H1 (cell line): Measurements from ENCODE around the gene RYR3. TPM values are rescaled to one million over a fixed set of nuclear protein-coding genes. Genes with fewer than 3 reads are reported as not detected.

Source experiments
- CTCF ChIA-PET: fragments of 300-600 bp; sonication (Branson Sonifier 250); formaldehyde crosslinking; loops from one replicate; lab custom pipeline; 2021; ENCODE audit not compliant: partially characterized antibody; lab: Charles Lee
- POLR2A ChIA-PET: fragments of 300-600 bp; sonication (Branson Sonifier 250); formaldehyde crosslinking; loops from one replicate; lab custom pipeline; 2021; ENCODE audit warnings: inconsistent platforms; ENCODE audit not compliant: partially characterized antibody; lab: Charles Lee
- DNase-seq, 2 experiments: peaks; one replicate each; pipeline versions ENCODE4 v3.0.0 to v3.0.0-alpha.2; 2010 to 2022; ENCODE audit warnings: low spot score in 2 of 2, low read depth in 1 of 2, mixed read lengths in 1 of 2
- FAIRE-seq: peaks from 2 replicates; lab custom pipeline; 2011; peaks lifted over from hg19 to GRCh38; lab: Jason Lieb, UNC
- H2AFZ ChIP-seq: 2 replicates; pipeline ENCODE4 v1.8.1; 2012; ENCODE audit warnings: low read length, inconsistent platforms
- H2AK5ac ChIP-seq: 2 replicates; pipeline ENCODE4 v1.6.1; 2013; ENCODE audit warnings: low read depth, low read length
- H2BK120ac ChIP-seq: replicated peaks from 2 replicates; pipeline ENCODE3; 2013; ENCODE audit warnings: low read depth, low read length, inconsistent platforms
- H2BK12ac ChIP-seq: 2 replicates; pipeline ENCODE4 v1.6.1; 2013; ENCODE audit warnings: low read depth, low read length
- H2BK15ac ChIP-seq: 2 replicates; pipeline ENCODE4 v1.6.1; 2013; ENCODE audit warnings: low read length
- H2BK20ac ChIP-seq: 2 replicates; pipeline ENCODE4 v1.6.1; 2013; ENCODE audit warnings: low read length
- H2BK5ac ChIP-seq: 2 replicates; pipeline ENCODE4 v1.6.1; 2013; ENCODE audit warnings: low read depth, low read length
- H3K14ac ChIP-seq: 2 replicates; pipeline ENCODE4 v1.6.1; 2013; ENCODE audit warnings: inconsistent platforms; ENCODE audit not compliant: insufficient read length
- H3K18ac ChIP-seq: 2 replicates; pipeline ENCODE4 v1.6.1; 2013; ENCODE audit warnings: low read length; ENCODE audit errors: extremely low read depth
- H3K23ac ChIP-seq: 2 replicates; pipeline ENCODE4 v1.6.1; 2013; ENCODE audit warnings: inconsistent platforms; ENCODE audit not compliant: insufficient read length
- H3K23me2 ChIP-seq: 2 replicates; pipeline ENCODE4 v1.6.1; 2013; ENCODE audit warnings: low read depth, low read length
- H3K27ac ChIP-seq: 2 replicates; pipeline ENCODE4 v1.6.1; 2011; ENCODE audit warnings: low read depth, low read length, inconsistent platforms
- H3K27me3 ChIP-seq, 4 experiments: replicated peaks in 1 of 4; 1 replicate in 1 of 4; 2 replicates in 3 of 4; pipeline versions ENCODE4 v1.6.1 to v1.8.1; 2011 to 2013; ENCODE audit warnings: low read length in 3 of 4, mild to moderate bottlenecking in 3 of 4, inconsistent platforms in 2 of 4, mixed read lengths in 2 of 4, moderate library complexity in 1 of 4; ENCODE audit not compliant: control insufficient read depth in 3 of 4, insufficient read depth in 3 of 4; ENCODE audit errors: extremely low read depth in 1 of 4
- H3K36me3 ChIP-seq, 4 experiments: 2 replicates each; pipeline versions ENCODE4 v1.6.1 to v1.8.1; 2011 to 2013; ENCODE audit warnings: mild to moderate bottlenecking in 4 of 4, low read length in 3 of 4, moderate library complexity in 2 of 4, control low read depth in 1 of 4, inconsistent platforms in 1 of 4; ENCODE audit not compliant: insufficient read depth in 4 of 4, control insufficient read depth in 2 of 4
- H3K4ac ChIP-seq: replicated peaks from 2 replicates; pipeline ENCODE3; 2013; ENCODE audit warnings: low read length, low read depth, mixed read lengths, inconsistent platforms; ENCODE audit not compliant: insufficient read length
- H3K4me1 ChIP-seq, 4 experiments: replicated peaks in 1 of 4; 1 replicate in 1 of 4; 2 replicates in 3 of 4; pipeline versions ENCODE4 v1.6.1 to v1.8.1; 2011 to 2013; ENCODE audit warnings: low read length in 3 of 4, inconsistent platforms in 2 of 4, mixed read lengths in 1 of 4; ENCODE audit not compliant: insufficient read depth in 4 of 4, control insufficient read depth in 3 of 4
- H3K4me2 ChIP-seq, 2 experiments: 2 replicates each; pipeline versions ENCODE4 v1.6.1 to v1.8.1; 2011 to 2013; ENCODE audit warnings: low read depth in 2 of 2, low read length in 2 of 2, control low read depth in 1 of 2, inconsistent platforms in 1 of 2, mild to moderate bottlenecking in 1 of 2; ENCODE audit not compliant: insufficient read depth in 1 of 2
- H3K4me3 ChIP-seq, 4 experiments: fragments of 200-600, 300-600 bp in 1 of 4; sonication (generic), shearing (Covaris generic), sonication (Bioruptor Twin) in 1 of 4; 2 replicates each; pipeline versions ENCODE4 v1.5.1 to v1.8.1; 2011 to 2016; ENCODE audit warnings: low read length in 4 of 4, low read depth in 3 of 4, control low read depth in 2 of 4, inconsistent platforms in 2 of 4, mild to moderate bottlenecking in 2 of 4, mixed read lengths in 1 of 4, moderate library complexity in 1 of 4; ENCODE audit not compliant: insufficient read depth in 2 of 4; ENCODE audit errors: extremely low read depth in 1 of 4
- H3K56ac ChIP-seq: replicated peaks from 2 replicates; pipeline ENCODE3; 2013; ENCODE audit warnings: low read depth, mild to moderate bottlenecking, mixed read lengths, low read length, inconsistent platforms; ENCODE audit not compliant: insufficient read length
- H3K79me1 ChIP-seq: 2 replicates; pipeline ENCODE4 v1.6.1; 2013; ENCODE audit warnings: low read depth, low read length, control low read depth
- H3K79me2 ChIP-seq, 2 experiments: 2 replicates each; pipeline versions ENCODE4 v1.6.1 to v1.8.1; 2012 to 2013; ENCODE audit warnings: low read length in 2 of 2, mild to moderate bottlenecking in 2 of 2, inconsistent platforms in 1 of 2; ENCODE audit not compliant: insufficient read depth in 2 of 2, control insufficient read depth in 1 of 2
- H3K9ac ChIP-seq, 4 experiments: replicated peaks in 1 of 4; 1 replicate in 1 of 4; 2 replicates in 3 of 4; pipeline versions ENCODE4 v1.6.1 to v1.8.1; 2011 to 2013; ENCODE audit warnings: low read depth in 3 of 4, low read length in 3 of 4, control low read depth in 2 of 4, mild to moderate bottlenecking in 2 of 4, moderate library complexity in 2 of 4, inconsistent platforms in 1 of 4; ENCODE audit errors: extremely low read depth in 1 of 4
- H3K9me3 ChIP-seq, 2 experiments: 2 replicates each; pipeline versions ENCODE4 v1.6.1 to v1.8.1; 2012 to 2013; ENCODE audit warnings: mild to moderate bottlenecking in 2 of 2, moderate library complexity in 2 of 2, control low read depth in 1 of 2, inconsistent platforms in 1 of 2, low read depth in 1 of 2, low read length in 1 of 2, mixed read lengths in 1 of 2; ENCODE audit not compliant: insufficient read depth in 2 of 2
- H4K20me1 ChIP-seq, 2 experiments: replicated peaks in 1 of 2; 2 replicates each; pipeline versions ENCODE3 to v1.8.1; 2011 to 2013; ENCODE audit warnings: inconsistent platforms in 2 of 2, low read length in 2 of 2, mild to moderate bottlenecking in 1 of 2; ENCODE audit not compliant: insufficient read depth in 2 of 2, control insufficient read depth in 1 of 2
- H4K5ac ChIP-seq: 2 replicates; pipeline ENCODE4 v1.6.1; 2013; ENCODE audit warnings: low read length, low read depth, mixed read lengths, inconsistent platforms; ENCODE audit not compliant: insufficient read length
- H4K8ac ChIP-seq: 2 replicates; pipeline ENCODE4 v1.8.0; 2013; ENCODE audit warnings: mild to moderate bottlenecking, moderate library complexity, low read length, inconsistent platforms; ENCODE audit not compliant: insufficient read depth; ENCODE audit errors: extremely low read depth
- H4K91ac ChIP-seq: replicated peaks from 2 replicates; pipeline ENCODE3; 2013; ENCODE audit warnings: low read length, mixed read lengths, inconsistent platforms; ENCODE audit not compliant: insufficient read length
- CEBPB ChIP-seq: IDR thresholded peaks from 2 replicates; pipeline ENCODE4 v1.6.1; 2012; ENCODE audit warnings: low read depth, low read length
- E2F6 ChIP-seq: IDR thresholded peaks from 2 replicates; pipeline ENCODE4 v1.6.1; 2012; ENCODE audit warnings: inconsistent platforms
- JUN ChIP-seq: IDR thresholded peaks from 2 replicates; pipeline ENCODE4 v1.6.1; 2011; ENCODE audit warnings: low read depth, mild to moderate bottlenecking, improper control_type of control experiment, low read length
- KDM1A ChIP-seq: fragments of 200-600, 300-600 bp; sonication (generic); IDR thresholded peaks from 2 replicates; pipeline ENCODE4 v1.7.1; 2016; ENCODE audit warnings: mild to moderate bottlenecking, low read length, borderline replicate concordance
- POLR2A ChIP-seq, 2 experiments: IDR thresholded peaks; 1 replicate in 1 of 2; 2 replicates in 1 of 2; pipeline ENCODE4 v1.6.1; 2011; ENCODE audit warnings: low read depth in 2 of 2, low read length in 2 of 2, mild to moderate bottlenecking in 2 of 2; ENCODE audit errors: control extremely low read depth in 1 of 2
- POLR2AphosphoS5 ChIP-seq: IDR thresholded peaks from 2 replicates; pipeline ENCODE4 v1.6.1; 2011; ENCODE audit warnings: low read depth, low read length
- RAD21 ChIP-seq, 2 experiments: IDR thresholded peaks in 1 of 2; conservative IDR thresholded peaks in 1 of 2; 2 replicates each; pipeline ENCODE4 v1.6.1; 2011; ENCODE audit warnings: low read depth in 2 of 2, low read length in 2 of 2, improper control_type of control experiment in 1 of 2, inconsistent platforms in 1 of 2, mild to moderate bottlenecking in 1 of 2, moderate library complexity in 1 of 2
- SIRT6 ChIP-seq: IDR thresholded peaks from one replicate; pipeline ENCODE4 v1.7.1; 2012; ENCODE audit warnings: low read length, inconsistent platforms
- SIX5 ChIP-seq: IDR thresholded peaks from 2 replicates; pipeline ENCODE4 v1.6.1; 2011; ENCODE audit warnings: mild to moderate bottlenecking, low read depth, low read length
- WGBS, 2 experiments: shearing (Covaris generic) in 1 of 2; methylation state at CpG; one replicate each; pipeline versions ENCODE4 v1.1.6 to v1.1.7; 2013 to 2015; ENCODE audit warnings: low lambda C conversion rate in 2 of 2, mixed read lengths in 2 of 2, inconsistent platforms in 1 of 2, low coverage in 1 of 2, missing lambda C conversion rate in 1 of 2; ENCODE audit not compliant: insufficient replicate concordance in 2 of 2, insufficient coverage in 1 of 2, insufficient read length in 1 of 2; ENCODE audit errors: extremely low coverage in 1 of 2, missing lambda C conversion rate in 1 of 2; 5-methylcytosine and 5-hydroxymethylcytosine counted together
- polyA plus RNA-seq, 7 experiments: library from polyadenylated mRNA; depleted of rRNA in 3 of 7; stranded (reverse) in 5 of 7; unstranded in 2 of 7; fragments of >200 nt in 5 of 7; fragments of 200-250 nt in 2 of 7; gene quantifications; 1 replicate in 5 of 7; 2 replicates in 1 of 7; 4 replicates in 1 of 7; pipeline versions ENCODE4 v1.2.1 to v1.2.3, GENCODE V29; 2011 to 2013; ENCODE audit warnings: missing spikeins in 2 of 7, mixed read lengths in 2 of 7
- total RNA-seq: library from RNA; stranded (reverse); fragmentation: NEBNext Ultra II Directional; extraction: Animal tissue kit (Norgen Biotek cat#: 25700); gene quantifications from 2 replicates; pipeline ENCODE4 v1.2.1, GENCODE V29; 2021

Gene RYR3
- total and polyA plus RNA-seq, 2 of the 8 experiments (the other 6 are each of a cell fraction or from before 2014, with no cell fraction given), result 0.33 to 3.4 TPM

GRCh38 chr15:33534642-33535041 lies 223.9 kb downstream of the RYR3 start:
- Histone ChIP-seq H3K18ac (no peak overlapping the region), H3K14ac (no peak overlapping the region), H2BK120ac (no peak overlapping the region), H4K20me1 (no peaks in the 10 kb centered on the region), H2BK20ac (no peak overlapping the region), H4K5ac (no peak overlapping the region), H2BK5ac (no peak overlapping the region), H3K9me3 (no peaks in the 10 kb centered on the region), H3K79me1 (no peaks in the 10 kb centered on the region), H2AK5ac (no peak overlapping the region), H3K4ac (no peak overlapping the region), H3K56ac (no peak overlapping the region), H2AFZ (no peak overlapping the region), H4K8ac (no peak overlapping the region), H3K4me2 (no peak overlapping the region), H3K27me3 (no peaks in the 10 kb centered on the region), H3K23me2 (no peaks in the 10 kb centered on the region), H4K91ac (no peak overlapping the region), H3K23ac (no peak overlapping the region), H3K27ac (no peak overlapping the region), H3K4me3 (no peak overlapping the region), H2BK15ac (no peak overlapping the region), H3K9ac (no peak overlapping the region), H2BK12ac (no peak overlapping the region), H3K36me3 (no peaks in the 10 kb centered on the region), H3K79me2 (no peaks in the 10 kb centered on the region), H3K4me1 (no peaks in the 10 kb centered on the region)
- WGBS, 2 experiments, result 92% methylated on average over 4 of the region's 4 CpGs; no CpG with 5 or more reads in 1 of the 2 experiments
- DNase-seq (no peak), FAIRE-seq (no peak)
- no peak for TF ChIP-seq SIX5
- no peak for TF ChIP-seq RAD21 (IDR thresholded peaks at IDR 0.05 in 1 of 2, conservative IDR thresholded peaks at IDR 0.05 in 1 of 2; ENCODE audit: low read depth in 2 of 2, low read length in 2 of 2)
- no peak for TF ChIP-seq SIRT6
- TF ChIP-seq E2F6, result no peak
- no peak for TF ChIP-seq KDM1A
- no peak for TF ChIP-seq CEBPB
- no peak for TF ChIP-seq POLR2A (IDR thresholded peaks at IDR 0.05; ENCODE audit: control extremely low read depth in 1 of 2, low read depth in 2 of 2, low read length in 2 of 2)
- no peak for TF ChIP-seq JUN
- no peak for TF ChIP-seq POLR2AphosphoS5
- ChIA-PET CTCF (no interaction called here), POLR2A (no interaction called here)
